K562 (cell line): Measurements from ENCODE around the gene KRT36. TPM values are rescaled to one million over a fixed set of nuclear protein-coding genes. Genes with fewer than 3 reads are reported as not detected.

Experiments used
- DACH1 ChIP-seq: fragments of 450-650 bp; IDR thresholded peaks from 2 replicates; pipeline ENCODE4 v1.6.1; 2018; ENCODE audit not compliant: partially characterized antibody
- JUN ChIP-seq, 2 experiments: sonication (generic) in 1 of 2; formaldehyde crosslinking in 1 of 2; IDR thresholded peaks; 2 replicates each; pipeline versions ENCODE4 v1.6.1 to v1.8.0; 2012 to 2022; ENCODE audit warnings: borderline replicate concordance in 2 of 2, mild to moderate bottlenecking in 2 of 2, improper control_type of control experiment in 1 of 2, low read depth in 1 of 2, low read length in 1 of 2, missing genetic modification reagents in 1 of 2
- L3MBTL2 ChIP-seq: fragments of 450-650 bp; IDR thresholded peaks from 2 replicates; pipeline ENCODE4 v1.6.1; 2016; ENCODE audit warnings: mild to moderate bottlenecking, moderate library complexity
- LEF1 ChIP-seq: fragments of 450-650 bp; IDR thresholded peaks from 2 replicates; pipeline ENCODE4 v1.6.1; 2016; ENCODE audit warnings: mild to moderate bottlenecking
- NBN ChIP-seq: fragments of 450-650 bp; IDR thresholded peaks from 2 replicates; pipeline ENCODE4 v1.6.1; 2016; ENCODE audit warnings: low read depth, mild to moderate bottlenecking
- OTX1 ChIP-seq: fragments of 450-650 bp; formaldehyde crosslinking; IDR thresholded peaks from 2 replicates; pipeline ENCODE4 v1.4.0; 2022; ENCODE audit warnings: mild to moderate bottlenecking
- RAD51 ChIP-seq: fragments of 450-650 bp; IDR thresholded peaks from 2 replicates; pipeline ENCODE4 v1.7.1; 2016; ENCODE audit warnings: low read depth, mild to moderate bottlenecking, borderline replicate concordance
- RBBP5 ChIP-seq: fragments of 200-600 bp; sonication (generic); IDR thresholded peaks from 2 replicates; pipeline ENCODE4 v1.6.1; 2012; ENCODE audit warnings: borderline replicate concordance, mild to moderate bottlenecking, low read length, control low read depth, inconsistent platforms; ENCODE audit not compliant: insufficient read depth, poor library complexity, severe bottlenecking
- RCOR1 ChIP-seq, 2 experiments: IDR thresholded peaks; 2 replicates each; pipeline ENCODE4 v1.6.1; 2012; ENCODE audit warnings: low read depth in 2 of 2, low read length in 2 of 2, borderline replicate concordance in 1 of 2, improper control_type of control experiment in 1 of 2
- SAFB ChIP-seq: fragments of 200-400 bp; formaldehyde crosslinking; IDR thresholded peaks from 2 replicates; pipeline ENCODE4 v1.6.1; 2017; ENCODE audit warnings: low read depth, low read length, borderline replicate concordance
- SOX6 ChIP-seq: fragments of 450-650 bp; IDR thresholded peaks from 2 replicates; pipeline ENCODE4 v1.6.1; 2014; ENCODE audit warnings: mild to moderate bottlenecking
- SUPT5H ChIP-seq: fragments of 450-650 bp; IDR thresholded peaks from 2 replicates; pipeline ENCODE4 v1.6.1; 2016
- TEAD4 ChIP-seq, 2 experiments: sonication (generic) in 1 of 2; formaldehyde crosslinking in 1 of 2; IDR thresholded peaks; 2 replicates each; pipeline versions ENCODE4 v1.6.1 to v1.8.0; 2012 to 2022; ENCODE audit warnings: borderline replicate concordance in 1 of 2, inconsistent platforms in 1 of 2, low read length in 1 of 2, mild to moderate bottlenecking in 1 of 2, missing genetic modification reagents in 1 of 2
- ZEB2 ChIP-seq: fragments of 450-650 bp; IDR thresholded peaks from 2 replicates; pipeline ENCODE4 v1.6.1; 2016
- ZFP30 ChIP-seq: fragments of 250-450 bp; sonication (Bioruptor Pico); IDR thresholded peaks from 2 replicates; pipeline ENCODE4 v1.8.0; 2022; ENCODE audit warnings: moderate library complexity, mild to moderate bottlenecking, inconsistent platforms, borderline replicate concordance
- ZNF224 ChIP-seq: sonication (generic); formaldehyde crosslinking; IDR thresholded peaks from 2 replicates; pipeline ENCODE4 v1.8.0; 2022; ENCODE audit warnings: mild to moderate bottlenecking, missing genetic modification reagents
- ZNF274 ChIP-seq: IDR thresholded peaks from 2 replicates; pipeline ENCODE4 v1.6.1; 2011; ENCODE audit warnings: low read depth, mild to moderate bottlenecking, low read length, moderate library complexity, borderline replicate concordance
- polyA plus RNA-seq, 8 experiments: library from polyadenylated mRNA; depleted of rRNA in 4 of 8; stranded (reverse) in 5 of 8; unstranded in 3 of 8; fragments of >200 nt; fragmentation: Nextera tagmentation in 2 of 8; fragmentation: Illumina TruSeq in 1 of 8; extraction: Ambion mirVana in 2 of 8; extraction: Trizol in 1 of 8; gene quantifications; 2 replicates each; pipeline versions ENCODE4 v1.2.1 to v1.2.3, GENCODE V29; 2011 to 2014; ENCODE audit warnings: inconsistent platforms in 1 of 8, missing spikeins in 1 of 8
- total RNA-seq, 7 experiments: library from RNA; depleted of rRNA in 6 of 7; stranded (reverse); fragments of >200 nt in 6 of 7; fragmentation: Illumina TruSeq in 2 of 7; extraction: Trizol in 2 of 7; gene quantifications; 2 replicates each; pipeline versions ENCODE4 v1.2.1 to v1.2.3, GENCODE V29; 2011 to 2021; ENCODE audit warnings: low replicate concordance in 1 of 7
- TF ChIP-seq, protein P1 (sequence below): fragments of 200-800 bp; sonication (Bioruptor generic); IDR thresholded peaks from 2 replicates; pipeline ENCODE4 v1.6.1; 2017; ENCODE audit warnings: missing genetic modification characterization, missing compliant biosample characterization
- TF ChIP-seq, protein P2 (sequence below): sonication (generic); formaldehyde crosslinking; IDR thresholded peaks from 2 replicates; pipeline ENCODE4 v1.8.0; 2023; ENCODE audit warnings: mild to moderate bottlenecking, missing genetic modification reagents
- TF ChIP-seq, protein P3 (sequence below): sonication (generic); formaldehyde crosslinking; IDR thresholded peaks from 2 replicates; pipeline ENCODE4 v1.8.1; 2023; ENCODE audit warnings: mild to moderate bottlenecking, missing genetic modification reagents

Gene KRT36
- total and polyA plus RNA-seq, 9 of the 15 experiments (the other 6 are each of a cell fraction or from before 2014, with no cell fraction given) = 0.04 TPM; not detected in 8

DNA sequence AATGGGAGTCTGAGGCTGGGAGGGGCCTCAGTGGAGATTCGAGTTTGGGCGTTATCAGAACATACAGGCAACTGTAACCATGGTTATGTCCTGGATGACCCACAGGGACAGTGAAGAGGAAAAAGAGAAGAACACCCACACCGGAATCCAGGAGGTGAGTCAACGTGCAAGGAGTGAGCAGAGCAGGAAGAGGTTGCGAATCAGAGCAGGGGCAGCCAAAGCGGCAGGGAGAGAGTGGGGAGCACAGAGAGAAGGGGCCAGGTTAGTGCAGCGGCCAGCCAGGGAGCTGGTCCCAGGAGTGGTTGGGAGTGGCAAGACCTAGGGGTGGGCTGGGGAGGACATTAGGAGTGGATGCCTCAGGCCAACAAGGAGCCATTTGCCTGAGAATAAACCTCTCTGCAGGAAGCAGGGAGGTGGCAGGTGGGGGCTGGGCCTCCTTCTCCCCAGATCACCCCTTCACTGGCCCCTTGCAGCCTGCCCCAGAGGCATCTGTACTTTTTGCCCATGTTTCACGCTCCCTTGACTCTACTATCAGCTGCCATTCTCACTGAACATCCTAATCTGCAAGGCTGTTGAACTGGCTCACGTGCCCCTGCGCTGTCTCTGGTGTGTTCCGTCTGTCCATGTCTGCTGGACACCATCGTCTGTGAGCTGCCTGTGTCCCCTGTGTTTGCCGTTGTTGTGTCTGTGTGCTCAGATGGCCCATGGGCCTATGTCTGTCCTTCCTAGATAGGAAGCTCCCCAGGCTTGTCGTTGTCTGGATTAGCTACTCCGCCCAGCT is 10.6 kb upstream of the KRT36 start (continued):
- TF ChIP-seq, protein P1, sequence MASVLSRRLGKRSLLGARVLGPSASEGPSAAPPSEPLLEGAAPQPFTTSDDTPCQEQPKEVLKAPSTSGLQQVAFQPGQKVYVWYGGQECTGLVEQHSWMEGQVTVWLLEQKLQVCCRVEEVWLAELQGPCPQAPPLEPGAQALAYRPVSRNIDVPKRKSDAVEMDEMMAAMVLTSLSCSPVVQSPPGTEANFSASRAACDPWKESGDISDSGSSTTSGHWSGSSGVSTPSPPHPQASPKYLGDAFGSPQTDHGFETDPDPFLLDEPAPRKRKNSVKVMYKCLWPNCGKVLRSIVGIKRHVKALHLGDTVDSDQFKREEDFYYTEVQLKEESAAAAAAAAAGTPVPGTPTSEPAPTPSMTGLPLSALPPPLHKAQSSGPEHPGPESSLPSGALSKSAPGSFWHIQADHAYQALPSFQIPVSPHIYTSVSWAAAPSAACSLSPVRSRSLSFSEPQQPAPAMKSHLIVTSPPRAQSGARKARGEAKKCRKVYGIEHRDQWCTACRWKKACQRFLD = 0 out of 2 replicates have a peak, but pooled peaks have one; percentile 48
- peak; percentile 10; the same call in 1 of the 2 replicates for TF ChIP-seq RAD51
- 0 out of 2 replicates have a peak, but pooled peaks have one; percentile 10 for TF ChIP-seq L3MBTL2
- TF ChIP-seq SUPT5H = peak; percentile 61; the same call in 1 of the 2 replicates
- TF ChIP-seq TEAD4 (IDR thresholded peaks at IDR 0.05; ENCODE audit: low read length) = peak; percentile 67
- no peak for TF ChIP-seq TEAD4 (CRISPR knock-in tag; IDR thresholded peaks at IDR 0.05; ENCODE audit: borderline replicate concordance)
- TF ChIP-seq ZNF224 (CRISPR knock-in tag) = no peak
- TF ChIP-seq DACH1 = peak; percentile 26
- 0 out of 2 replicates have a peak, but pooled peaks have one; percentile 6 for TF ChIP-seq SOX6
- TF ChIP-seq SAFB = no peak
- no peak for TF ChIP-seq ZNF274
- TF ChIP-seq, protein P2, sequence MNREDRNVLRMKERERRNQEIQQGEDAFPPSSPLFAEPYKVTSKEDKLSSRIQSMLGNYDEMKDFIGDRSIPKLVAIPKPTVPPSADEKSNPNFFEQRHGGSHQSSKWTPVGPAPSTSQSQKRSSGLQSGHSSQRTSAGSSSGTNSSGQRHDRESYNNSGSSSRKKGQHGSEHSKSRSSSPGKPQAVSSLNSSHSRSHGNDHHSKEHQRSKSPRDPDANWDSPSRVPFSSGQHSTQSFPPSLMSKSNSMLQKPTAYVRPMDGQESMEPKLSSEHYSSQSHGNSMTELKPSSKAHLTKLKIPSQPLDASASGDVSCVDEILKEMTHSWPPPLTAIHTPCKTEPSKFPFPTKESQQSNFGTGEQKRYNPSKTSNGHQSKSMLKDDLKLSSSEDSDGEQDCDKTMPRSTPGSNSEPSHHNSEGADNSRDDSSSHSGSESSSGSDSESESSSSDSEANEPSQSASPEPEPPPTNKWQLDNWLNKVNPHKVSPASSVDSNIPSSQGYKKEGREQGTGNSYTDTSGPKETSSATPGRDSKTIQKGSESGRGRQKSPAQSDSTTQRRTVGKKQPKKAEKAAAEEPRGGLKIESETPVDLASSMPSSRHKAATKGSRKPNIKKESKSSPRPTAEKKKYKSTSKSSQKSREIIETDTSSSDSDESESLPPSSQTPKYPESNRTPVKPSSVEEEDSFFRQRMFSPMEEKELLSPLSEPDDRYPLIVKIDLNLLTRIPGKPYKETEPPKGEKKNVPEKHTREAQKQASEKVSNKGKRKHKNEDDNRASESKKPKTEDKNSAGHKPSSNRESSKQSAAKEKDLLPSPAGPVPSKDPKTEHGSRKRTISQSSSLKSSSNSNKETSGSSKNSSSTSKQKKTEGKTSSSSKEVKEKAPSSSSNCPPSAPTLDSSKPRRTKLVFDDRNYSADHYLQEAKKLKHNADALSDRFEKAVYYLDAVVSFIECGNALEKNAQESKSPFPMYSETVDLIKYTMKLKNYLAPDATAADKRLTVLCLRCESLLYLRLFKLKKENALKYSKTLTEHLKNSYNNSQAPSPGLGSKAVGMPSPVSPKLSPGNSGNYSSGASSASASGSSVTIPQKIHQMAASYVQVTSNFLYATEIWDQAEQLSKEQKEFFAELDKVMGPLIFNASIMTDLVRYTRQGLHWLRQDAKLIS (CRISPR knock-in tag) = no peak
- peak in 1 of 2 experiments; percentile 81; a peak in 3 of 4 replicates for TF ChIP-seq RCOR1 (IDR thresholded peaks at IDR 0.05; ENCODE audit: borderline replicate concordance in 1 of 2, low read depth in 2 of 2, low read length in 2 of 2)
- TF ChIP-seq ZFP30 (CRISPR knock-in tag) = no peak
- TF ChIP-seq NBN = no peak
- TF ChIP-seq RBBP5 = peak; percentile 65
- TF ChIP-seq, protein P3, sequence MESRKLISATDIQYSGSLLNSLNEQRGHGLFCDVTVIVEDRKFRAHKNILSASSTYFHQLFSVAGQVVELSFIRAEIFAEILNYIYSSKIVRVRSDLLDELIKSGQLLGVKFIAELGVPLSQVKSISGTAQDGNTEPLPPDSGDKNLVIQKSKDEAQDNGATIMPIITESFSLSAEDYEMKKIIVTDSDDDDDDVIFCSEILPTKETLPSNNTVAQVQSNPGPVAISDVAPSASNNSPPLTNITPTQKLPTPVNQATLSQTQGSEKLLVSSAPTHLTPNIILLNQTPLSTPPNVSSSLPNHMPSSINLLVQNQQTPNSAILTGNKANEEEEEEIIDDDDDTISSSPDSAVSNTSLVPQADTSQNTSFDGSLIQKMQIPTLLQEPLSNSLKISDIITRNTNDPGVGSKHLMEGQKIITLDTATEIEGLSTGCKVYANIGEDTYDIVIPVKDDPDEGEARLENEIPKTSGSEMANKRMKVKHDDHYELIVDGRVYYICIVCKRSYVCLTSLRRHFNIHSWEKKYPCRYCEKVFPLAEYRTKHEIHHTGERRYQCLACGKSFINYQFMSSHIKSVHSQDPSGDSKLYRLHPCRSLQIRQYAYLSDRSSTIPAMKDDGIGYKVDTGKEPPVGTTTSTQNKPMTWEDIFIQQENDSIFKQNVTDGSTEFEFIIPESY = 0 out of 2 replicates have a peak, but pooled peaks have one; percentile 17
- TF ChIP-seq ZEB2 = 0 out of 2 replicates have a peak, but pooled peaks have one; percentile 81
- peak; percentile 45 for TF ChIP-seq LEF1
- TF ChIP-seq OTX1 (CRISPR knock-in tag) = no peak
- peak; percentile 39; the same call in 1 of the 2 replicates for TF ChIP-seq JUN (IDR thresholded peaks at IDR 0.05; ENCODE audit: borderline replicate concordance, low read depth, low read length)
- TF ChIP-seq JUN (CRISPR knock-in tag; IDR thresholded peaks at IDR 0.05; ENCODE audit: borderline replicate concordance) = no peak
